IPS-NIHi11 (cell line): ENCODE measurements around the gene ACP4.
A peak's percentile ranks its signal among the peaks of the same experiment; 100 is the strongest.
"Not testable (repeated sequence)": the region's sequence is repeated elsewhere in the genome, so short reads cannot be mapped to it uniquely, and the experiment has no call there.

ENCODE experiments used
- DNase-seq: peaks from one replicate; pipeline ENCODE4 v3.0.0; 2012; ENCODE audit warnings: mixed read lengths, low spot score

The ACP4 gene, protein sequence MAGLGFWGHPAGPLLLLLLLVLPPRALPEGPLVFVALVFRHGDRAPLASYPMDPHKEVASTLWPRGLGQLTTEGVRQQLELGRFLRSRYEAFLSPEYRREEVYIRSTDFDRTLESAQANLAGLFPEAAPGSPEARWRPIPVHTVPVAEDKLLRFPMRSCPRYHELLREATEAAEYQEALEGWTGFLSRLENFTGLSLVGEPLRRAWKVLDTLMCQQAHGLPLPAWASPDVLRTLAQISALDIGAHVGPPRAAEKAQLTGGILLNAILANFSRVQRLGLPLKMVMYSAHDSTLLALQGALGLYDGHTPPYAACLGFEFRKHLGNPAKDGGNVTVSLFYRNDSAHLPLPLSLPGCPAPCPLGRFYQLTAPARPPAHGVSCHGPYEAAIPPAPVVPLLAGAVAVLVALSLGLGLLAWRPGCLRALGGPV

DNA sequence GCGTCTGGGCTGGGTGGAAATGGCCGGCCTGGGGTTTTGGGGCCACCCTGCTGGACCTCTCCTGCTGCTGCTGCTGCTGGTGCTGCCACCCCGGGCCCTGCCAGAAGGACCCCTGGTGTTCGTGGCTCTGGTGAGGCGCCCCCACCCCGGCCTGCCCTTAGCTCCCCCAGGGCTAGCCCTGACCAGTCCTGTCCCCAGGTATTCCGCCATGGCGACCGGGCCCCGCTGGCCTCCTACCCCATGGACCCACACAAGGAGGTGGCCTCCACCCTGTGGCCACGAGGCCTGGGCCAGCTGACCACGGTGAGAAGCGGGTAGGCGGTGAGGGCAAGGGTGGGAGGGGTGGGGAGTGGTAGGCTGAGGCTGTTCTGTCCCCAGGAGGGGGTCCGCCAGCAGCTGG is at the start of gene ACP4:
Gene ACP4 (plus strand): TSS at position 20 of the 400 bp plus-strand sequence. CDS start 0 bp downstream, at position 20.
- no peak for DNase-seq

- no peak for DNase-seq
Measured at GRCh38 chr19:50741179-50741933, 48.9 kb upstream of the ACP4 start.

- DNase-seq = no peak
Measured at GRCh38 chr19:50743537-50743936, 46.7 kb upstream of the ACP4 start.

DNA sequence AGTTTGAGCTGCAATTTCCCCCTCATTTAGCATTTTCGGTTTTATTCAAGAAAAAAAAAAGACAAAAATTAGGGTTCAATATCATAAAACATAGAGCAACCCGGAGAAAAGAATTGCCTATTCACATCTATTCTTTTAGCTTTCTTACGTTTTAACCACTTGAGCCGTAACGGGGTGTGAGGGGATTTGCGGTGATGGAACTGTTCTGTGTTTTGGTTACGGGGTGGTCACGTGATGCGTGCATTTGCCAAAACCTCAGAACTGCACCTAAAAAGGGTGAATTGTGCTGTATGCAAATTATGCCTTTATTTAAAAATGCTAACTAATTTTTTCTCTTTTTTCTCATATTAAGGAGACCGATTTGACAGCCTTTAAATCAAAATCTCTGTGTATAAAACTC is 45.0 kb upstream of the ACP4 start:
- no peak for DNase-seq

- not testable (repeated sequence) for DNase-seq
Measured at GRCh38 chr19:50747141-50747540, 43.1 kb upstream of the ACP4 start.

- DNase-seq = no peak
Measured at GRCh38 chr19:50749490-50749889, 40.7 kb upstream of the ACP4 start.

DNA sequence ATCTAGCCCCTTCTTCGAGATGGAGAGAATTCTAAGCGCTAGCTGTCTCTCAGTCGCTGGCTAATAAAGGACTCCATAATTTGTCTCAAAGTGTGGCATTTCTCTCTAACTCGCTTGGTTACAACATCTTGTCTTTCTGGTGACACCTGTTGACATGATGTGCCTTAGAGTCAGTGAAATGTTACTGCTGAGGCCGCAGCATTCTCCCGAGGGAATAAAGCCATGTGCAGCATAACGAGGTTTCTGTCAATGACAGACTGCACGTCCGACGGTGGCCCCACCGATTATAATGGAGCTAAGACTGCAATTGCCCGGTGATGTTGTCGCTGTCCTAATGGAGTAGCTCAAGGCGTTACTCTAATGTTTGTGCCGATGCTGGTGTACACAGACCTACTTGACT is 40.2 kb upstream of the ACP4 start:
- no peak for DNase-seq

DNA sequence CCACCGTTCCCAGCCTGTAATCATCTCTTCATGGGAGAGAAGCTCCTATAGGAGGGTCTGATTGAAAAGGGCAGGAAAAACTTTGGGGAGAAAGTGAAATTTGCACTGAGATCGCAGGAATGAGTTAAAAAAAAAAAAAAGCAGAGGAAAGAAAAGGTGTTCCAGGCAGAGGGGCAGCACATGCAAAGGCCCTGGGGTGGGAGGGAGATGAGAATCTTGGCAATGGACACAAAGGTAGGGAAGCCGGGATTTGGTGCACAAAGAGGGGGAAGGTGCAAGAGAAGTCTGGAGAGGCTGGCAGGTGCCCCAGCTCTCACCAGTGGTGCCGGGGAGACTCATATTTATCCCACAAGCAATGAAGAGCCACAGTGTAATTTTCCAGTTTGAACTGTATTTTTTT is 36.3 kb upstream of the ACP4 start:
- DNase-seq = no peak

DNA sequence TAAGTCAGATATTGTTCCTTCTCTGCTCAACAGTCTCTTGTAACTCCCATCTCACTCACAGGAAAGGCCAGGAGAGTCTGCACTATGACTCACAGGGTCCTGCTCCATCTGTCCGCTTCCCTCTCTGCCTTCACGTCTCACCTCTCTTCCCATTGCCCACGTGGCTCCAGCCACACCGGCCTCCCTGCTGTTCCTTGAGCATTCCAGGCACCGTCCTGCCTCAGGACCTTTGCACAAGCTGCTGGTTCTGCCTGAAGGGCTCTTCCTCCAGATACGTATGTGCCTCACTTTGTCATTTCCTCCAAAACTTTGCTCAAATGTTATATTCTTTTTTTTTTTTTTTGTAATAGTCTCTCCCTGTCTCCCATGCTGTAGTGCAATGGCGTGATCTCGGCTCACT is 34.0 kb upstream of the ACP4 start:
- not testable (repeated sequence) for DNase-seq

- not testable (repeated sequence) for DNase-seq
Measured at GRCh38 chr19:50757624-50758023, 32.6 kb upstream of the ACP4 start.

GRCh38 chr19:50759076-50759475 is 31.1 kb upstream of the ACP4 start:
- DNase-seq = not testable (repeated sequence)

- peak; percentile 40 for DNase-seq
Measured at GRCh38 chr19:50759886-50760285, 30.3 kb upstream of the ACP4 start.

DNA sequence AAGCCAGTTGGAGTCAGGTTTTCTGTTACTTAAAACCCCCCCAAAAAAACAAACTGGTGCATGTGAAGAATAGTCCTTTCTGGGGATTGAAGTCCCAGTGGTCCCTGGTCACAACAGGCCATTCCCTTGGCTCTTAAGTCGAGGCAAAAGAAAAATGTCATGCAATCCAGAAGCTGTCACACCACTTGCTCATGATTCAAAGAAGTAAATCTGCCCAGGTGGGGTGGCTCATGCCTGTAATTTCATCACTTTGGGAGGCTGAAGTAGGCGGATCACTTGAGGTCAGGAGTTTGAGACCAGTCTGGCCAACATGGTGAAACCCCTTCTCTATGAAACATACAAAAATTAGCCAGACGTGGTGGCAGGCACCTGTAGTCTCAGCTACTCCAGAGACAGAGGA is 28.7 kb upstream of the ACP4 start:
- DNase-seq = not testable (repeated sequence)

- not testable (repeated sequence) for DNase-seq
Measured at GRCh38 chr19:50763521-50763920, 26.7 kb upstream of the ACP4 start.

DNA sequence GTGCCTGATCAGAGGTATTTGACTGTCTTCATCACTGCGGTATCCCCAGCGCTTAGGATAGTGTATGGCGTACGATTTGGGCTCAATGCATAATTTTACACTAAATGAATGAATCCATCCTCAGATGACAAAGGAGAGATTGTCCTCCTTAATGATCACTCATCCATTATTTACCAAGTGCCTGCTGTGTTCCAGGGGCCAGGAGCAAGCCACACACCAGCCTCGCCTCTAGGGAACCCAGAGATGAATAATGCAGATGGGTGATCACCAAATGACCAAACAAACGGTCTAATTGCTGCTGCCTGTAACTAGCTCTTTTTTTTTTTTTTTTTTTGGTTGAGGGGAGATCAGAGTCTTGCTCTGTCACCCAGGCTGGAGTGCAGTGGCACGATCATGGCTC is 25.8 kb upstream of the ACP4 start:
- DNase-seq = no peak

GRCh38 chr19:50766746-50767145 is 23.5 kb upstream of the ACP4 start:
- DNase-seq = not testable (repeated sequence)

DNA sequence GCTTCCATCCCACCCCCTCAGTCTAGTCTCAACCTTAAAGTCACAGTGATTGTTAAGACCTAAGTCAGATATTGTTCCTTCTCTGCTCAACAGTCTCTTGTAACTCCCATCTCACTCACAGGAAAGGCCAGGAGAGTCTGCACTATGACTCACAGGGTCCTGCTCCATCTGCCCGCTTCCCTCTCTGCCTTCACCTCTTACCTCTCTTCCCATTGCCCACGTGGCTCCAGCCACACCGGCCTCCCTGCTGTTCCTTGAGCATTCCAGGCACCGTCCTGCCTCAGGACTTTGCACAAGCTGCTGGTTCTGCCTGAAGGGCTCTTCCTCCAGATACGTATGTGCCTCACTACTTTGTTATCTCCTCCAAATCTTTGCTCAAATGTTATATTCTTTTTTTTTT is 23.0 kb upstream of the ACP4 start:
- not testable (repeated sequence) for DNase-seq

DNA sequence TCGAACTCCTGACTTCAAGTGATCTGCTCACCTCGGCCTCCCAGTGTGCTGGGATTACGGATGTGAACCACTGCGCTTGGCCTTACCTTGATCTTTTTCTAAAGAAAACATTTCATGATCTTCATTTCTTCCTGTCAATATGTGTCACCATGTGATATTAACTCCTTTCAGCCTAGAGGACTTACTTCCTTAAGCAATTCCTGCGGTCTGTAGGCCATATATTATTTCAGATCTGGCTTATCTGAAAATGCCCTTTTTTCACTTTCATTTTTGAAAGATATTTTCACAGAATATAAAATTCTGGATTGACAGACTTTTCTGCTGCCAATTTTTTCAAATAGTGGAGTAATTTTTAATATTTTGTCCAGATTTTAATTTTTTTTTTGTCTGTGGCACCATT is 21.9 kb upstream of the ACP4 start:
- no peak for DNase-seq

- DNase-seq = not testable (repeated sequence)
Measured at GRCh38 chr19:50770164-50770563, 20.1 kb upstream of the ACP4 start, which contains the start of gene GPR32. GPR32 (plus strand) TSS chr19:50770464; CDS start chr19:50770601, 137 bp downstream.

DNA sequence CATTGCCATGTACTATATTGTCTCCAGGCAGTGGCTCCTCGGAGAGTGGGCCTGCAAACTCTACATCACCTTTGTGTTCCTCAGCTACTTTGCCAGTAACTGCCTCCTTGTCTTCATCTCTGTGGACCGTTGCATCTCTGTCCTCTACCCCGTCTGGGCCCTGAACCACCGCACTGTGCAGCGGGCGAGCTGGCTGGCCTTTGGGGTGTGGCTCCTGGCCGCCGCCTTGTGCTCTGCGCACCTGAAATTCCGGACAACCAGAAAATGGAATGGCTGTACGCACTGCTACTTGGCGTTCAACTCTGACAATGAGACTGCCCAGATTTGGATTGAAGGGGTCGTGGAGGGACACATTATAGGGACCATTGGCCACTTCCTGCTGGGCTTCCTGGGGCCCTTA is 19.3 kb upstream of the ACP4 start:
- DNase-seq = no peak

DNA sequence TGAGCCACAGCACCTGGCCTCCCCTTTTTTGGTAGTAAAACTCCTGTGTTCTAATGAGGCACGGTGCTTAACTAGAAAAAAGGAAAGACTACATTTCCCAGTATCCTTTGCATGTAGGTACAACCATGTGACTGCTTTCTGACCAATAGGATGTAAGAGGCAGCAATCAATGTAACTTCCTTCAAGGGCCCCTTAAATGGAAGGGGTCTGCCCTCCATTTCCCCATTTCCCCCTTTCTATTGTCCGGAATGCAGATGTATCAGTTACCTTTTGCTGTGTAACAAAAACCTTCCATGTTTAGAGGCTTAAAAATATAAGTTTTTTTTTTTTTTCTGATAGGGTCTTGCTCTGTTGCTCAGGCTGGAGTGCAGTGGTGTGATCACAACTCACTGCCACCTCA is 17.7 kb upstream of the ACP4 start:
- no peak for DNase-seq

GRCh38 chr19:50772912-50773311 is 17.3 kb upstream of the ACP4 start:
- not testable (repeated sequence) for DNase-seq

- not testable (repeated sequence) for DNase-seq
Measured at GRCh38 chr19:50773454-50773853, 16.8 kb upstream of the ACP4 start.
